ENCODE data around the gene SHISA5.
"Not testable (repeated sequence)": the region's sequence is repeated elsewhere in the genome, so short reads cannot be mapped to it uniquely, and the experiment has no call there.

The SHISA5 gene

GRCh38 chr3:48477959-48478520 is 25.9 kb downstream of the SHISA5 start:
- Mint-ChIP-seq H3K4me3 (no peak overlapping the region), H3K9me3 (no peaks in the 10 kb centered on the region), H3K27me3 (ENCODE audit: low read depth, poor library complexity) (no peaks in the 10 kb centered on the region), H3K27ac (peak overlapping the region; percentile 89), H3K36me3 (ENCODE audit: low read depth) (peaks cover 5% of the 10 kb centered on the region), H3K4me1 (peaks cover 23% of the 10 kb centered on the region)
- no peak for TF ChIP-seq CTCF (IDR thresholded peaks at IDR 0.05)
- no peak for DNase-seq

GRCh38 chr3:48476426-48477053 is 27.4 kb downstream of the SHISA5 start:
- no peak for TF ChIP-seq CTCF (IDR thresholded peaks at IDR 0.05)
- no peaks in the 10 kb centered on the region for H3K27me3 Mint-ChIP-seq (ENCODE audit: low read depth, poor library complexity)
- H3K4me1 Mint-ChIP-seq: peaks cover 29% of the 10 kb centered on the region
- H3K27ac Mint-ChIP-seq: no peak overlapping the region
- H3K36me3 Mint-ChIP-seq (ENCODE audit: low read depth): peaks cover 5% of the 10 kb centered on the region
- H3K4me3 Mint-ChIP-seq: no peak overlapping the region
- no peaks in the 10 kb centered on the region for H3K9me3 Mint-ChIP-seq
- DNase-seq: no peak

- DNase-seq: no peak
- peaks cover 2% of the 10 kb centered on the region for H3K36me3 Mint-ChIP-seq (ENCODE audit: low read depth)
- no peak overlapping the region for H3K27ac Mint-ChIP-seq
- TF ChIP-seq CTCF (IDR thresholded peaks at IDR 0.05): no peak
- peaks cover 30% of the 10 kb centered on the region for H3K4me1 Mint-ChIP-seq
- no peaks in the 10 kb centered on the region for H3K9me3 Mint-ChIP-seq
- no peak overlapping the region for H3K4me3 Mint-ChIP-seq
- no peaks in the 10 kb centered on the region for H3K27me3 Mint-ChIP-seq (ENCODE audit: low read depth, poor library complexity)
These were observed 28.8 kb downstream of the SHISA5 start for GRCh38 chr3:48475188-48475587.

- Mint-ChIP-seq H3K27me3 (ENCODE audit: low read depth, poor library complexity) (no peaks in the 10 kb centered on the region), H3K4me1 (peaks cover 35% of the 10 kb centered on the region), H3K27ac (peak overlapping the region; percentile 64), H3K4me3 (peak overlapping the region; percentile 14), H3K9me3 (no peaks in the 10 kb centered on the region), H3K36me3 (ENCODE audit: low read depth) (peaks cover 4% of the 10 kb centered on the region)
- no peak for TF ChIP-seq CTCF (IDR thresholded peaks at IDR 0.05)
- DNase-seq: no peak
These were observed 29.4 kb downstream of the SHISA5 start for GRCh38 chr3:48474619-48475018.

GRCh38 chr3:48474031-48474430 is 29.9 kb downstream of the SHISA5 start:
- not testable (repeated sequence) for H3K27me3 Mint-ChIP-seq (ENCODE audit: low read depth, poor library complexity); H3K9me3 Mint-ChIP-seq; H3K36me3 Mint-ChIP-seq (ENCODE audit: low read depth); H3K27ac Mint-ChIP-seq; DNase-seq; H3K4me3 Mint-ChIP-seq
- H3K4me1 Mint-ChIP-seq: peaks cover 35% of the 10 kb centered on the region

- Mint-ChIP-seq H3K4me1 (peaks cover 35% of the 10 kb centered on the region), H3K27me3 (ENCODE audit: low read depth, poor library complexity) (no peaks in the 10 kb centered on the region), H3K27ac (peak overlapping the region; percentile 91), H3K4me3 (peak overlapping the region; percentile 94), H3K36me3 (ENCODE audit: low read depth) (peaks cover 4% of the 10 kb centered on the region), H3K9me3 (no peaks in the 10 kb centered on the region)
- DNase-seq: no peak
- TF ChIP-seq CTCF (IDR thresholded peaks at IDR 0.05): no peak
These were observed 30.4 kb downstream of the SHISA5 start for GRCh38 chr3:48473617-48473952.
